ENCODE results near the gene STRIP1.
A peak's percentile ranks its signal among the peaks of the same experiment; 100 is the strongest.

Gene STRIP1

DNA sequence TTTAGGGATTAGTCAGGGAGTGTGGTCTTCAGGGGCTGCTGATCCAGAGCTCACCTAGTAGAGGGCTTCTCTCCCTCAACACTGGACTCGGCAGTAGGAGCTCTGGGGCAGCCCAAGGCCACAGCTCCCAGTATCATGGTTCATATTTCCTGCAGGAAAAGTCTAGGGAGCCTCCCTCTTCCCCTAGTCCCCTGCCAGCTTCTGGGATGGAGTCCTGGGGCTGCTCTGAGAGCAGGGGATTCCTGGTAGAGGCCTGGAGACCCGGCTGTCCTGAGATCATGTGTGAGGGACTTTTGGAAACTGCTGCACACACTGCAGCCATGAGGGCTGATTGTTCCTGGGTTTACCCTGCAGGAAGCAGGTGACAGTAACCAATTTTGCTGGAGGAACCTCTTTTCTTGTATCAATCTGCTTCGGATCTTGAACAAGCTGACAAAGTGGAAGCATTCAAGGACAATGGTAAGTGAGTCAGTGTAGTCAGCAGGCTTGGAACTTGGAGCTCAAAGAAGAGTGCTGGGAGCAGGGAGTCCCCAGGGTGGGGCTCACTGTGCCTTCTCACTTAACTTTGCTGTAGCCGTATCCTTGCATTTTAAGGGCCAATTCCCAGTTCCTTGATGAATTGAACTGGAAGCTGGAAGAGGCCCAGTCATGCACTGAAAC lies 16.3 kb downstream of the STRIP1 start:
- TF ChIP-seq, protein P1, sequence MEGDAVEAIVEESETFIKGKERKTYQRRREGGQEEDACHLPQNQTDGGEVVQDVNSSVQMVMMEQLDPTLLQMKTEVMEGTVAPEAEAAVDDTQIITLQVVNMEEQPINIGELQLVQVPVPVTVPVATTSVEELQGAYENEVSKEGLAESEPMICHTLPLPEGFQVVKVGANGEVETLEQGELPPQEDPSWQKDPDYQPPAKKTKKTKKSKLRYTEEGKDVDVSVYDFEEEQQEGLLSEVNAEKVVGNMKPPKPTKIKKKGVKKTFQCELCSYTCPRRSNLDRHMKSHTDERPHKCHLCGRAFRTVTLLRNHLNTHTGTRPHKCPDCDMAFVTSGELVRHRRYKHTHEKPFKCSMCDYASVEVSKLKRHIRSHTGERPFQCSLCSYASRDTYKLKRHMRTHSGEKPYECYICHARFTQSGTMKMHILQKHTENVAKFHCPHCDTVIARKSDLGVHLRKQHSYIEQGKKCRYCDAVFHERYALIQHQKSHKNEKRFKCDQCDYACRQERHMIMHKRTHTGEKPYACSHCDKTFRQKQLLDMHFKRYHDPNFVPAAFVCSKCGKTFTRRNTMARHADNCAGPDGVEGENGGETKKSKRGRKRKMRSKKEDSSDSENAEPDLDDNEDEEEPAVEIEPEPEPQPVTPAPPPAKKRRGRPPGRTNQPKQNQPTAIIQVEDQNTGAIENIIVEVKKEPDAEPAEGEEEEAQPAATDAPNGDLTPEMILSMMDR (conservative IDR thresholded peaks at IDR 0.05; ENCODE audit: low read length) = no peak
- H3K4me3 ChIP-seq (ENCODE audit: low read length) = no peak overlapping the region
- DNase-seq (ENCODE audit: low read depth) = peak; percentile 46

DNA sequence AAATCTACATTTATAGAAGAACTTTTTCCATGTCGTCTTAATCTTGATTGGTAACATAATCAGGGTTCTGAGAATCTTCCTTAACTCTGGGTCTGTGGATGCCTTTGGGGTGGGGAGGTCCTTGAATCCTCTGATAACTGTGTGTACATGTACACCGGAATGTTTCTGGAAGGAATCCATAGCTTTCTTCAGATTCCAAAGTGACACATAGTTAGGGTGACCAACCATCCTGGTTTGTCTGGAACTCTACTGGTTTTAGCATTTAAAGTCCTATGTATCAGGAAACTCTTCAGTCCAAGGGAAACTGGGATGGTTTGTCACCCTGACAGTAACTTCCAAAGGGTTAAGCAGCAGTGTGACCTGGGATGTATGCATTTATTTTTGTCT lies 16.8 kb downstream of the STRIP1 start:
- DNase-seq (ENCODE audit: low read depth) = peak; percentile 61
- TF ChIP-seq, protein P1 (conservative IDR thresholded peaks at IDR 0.05; ENCODE audit: low read length) = no peak
- no peak overlapping the region for H3K4me3 ChIP-seq (ENCODE audit: low read length)

GRCh38 chr1:110053552-110054428 lies 19.4 kb downstream of the STRIP1 start:
- no peak overlapping the region for H3K4me3 ChIP-seq (ENCODE audit: low read length)
- DNase-seq (ENCODE audit: low read depth) = peak; percentile 38
- TF ChIP-seq, protein P1 (conservative IDR thresholded peaks at IDR 0.05; ENCODE audit: low read length) = peak; percentile 96

DNA sequence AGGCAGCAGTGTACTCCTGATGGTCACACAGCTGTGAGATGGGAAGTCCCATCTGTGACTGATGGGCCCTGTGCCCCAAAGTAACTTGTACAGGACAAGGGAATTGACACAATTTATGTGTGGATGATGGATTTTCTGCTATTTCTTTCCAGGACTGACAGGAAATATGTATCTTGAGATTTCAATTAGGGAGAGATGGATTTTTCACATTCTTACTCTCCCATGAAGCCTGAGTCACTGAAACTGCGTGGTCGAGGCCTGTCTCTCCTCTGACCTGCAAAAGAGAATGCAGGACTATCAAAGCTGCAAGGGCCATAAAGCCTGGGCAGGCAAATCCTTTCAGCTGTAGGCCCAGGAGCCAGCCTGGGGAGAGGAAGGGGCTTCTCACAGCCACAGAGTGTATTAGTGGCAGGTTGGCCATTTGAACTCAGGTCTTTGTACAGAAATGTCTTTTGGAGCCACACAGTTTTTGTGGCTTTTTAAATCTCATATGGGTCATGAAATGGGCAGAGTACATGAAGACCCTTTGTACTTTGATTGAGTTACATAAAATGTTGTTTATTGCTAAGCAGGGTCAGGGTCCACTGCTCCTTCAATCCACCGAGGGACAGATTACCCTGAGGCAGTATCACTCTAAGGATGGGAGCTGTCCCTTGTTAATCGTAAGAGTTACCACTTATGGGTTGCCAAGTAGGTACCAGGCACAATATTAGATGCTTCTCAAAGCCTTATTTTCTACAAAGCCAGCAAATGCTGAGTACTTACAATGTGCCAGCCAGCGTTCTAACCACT lies 21.3 kb downstream of the STRIP1 start:
- H3K4me3 ChIP-seq (ENCODE audit: low read length) = no peak overlapping the region
- peak; percentile 59 for DNase-seq (ENCODE audit: low read depth)
- TF ChIP-seq, protein P1 (conservative IDR thresholded peaks at IDR 0.05; ENCODE audit: low read length) = no peak

- peak; percentile 44 for DNase-seq (ENCODE audit: low read depth)
- TF ChIP-seq, protein P1 (conservative IDR thresholded peaks at IDR 0.05; ENCODE audit: low read length) = no peak
- H3K4me3 ChIP-seq (ENCODE audit: low read length) = no peak overlapping the region
These were observed 21.9 kb downstream of the STRIP1 start for GRCh38 chr1:110056285-110056683.

DNA sequence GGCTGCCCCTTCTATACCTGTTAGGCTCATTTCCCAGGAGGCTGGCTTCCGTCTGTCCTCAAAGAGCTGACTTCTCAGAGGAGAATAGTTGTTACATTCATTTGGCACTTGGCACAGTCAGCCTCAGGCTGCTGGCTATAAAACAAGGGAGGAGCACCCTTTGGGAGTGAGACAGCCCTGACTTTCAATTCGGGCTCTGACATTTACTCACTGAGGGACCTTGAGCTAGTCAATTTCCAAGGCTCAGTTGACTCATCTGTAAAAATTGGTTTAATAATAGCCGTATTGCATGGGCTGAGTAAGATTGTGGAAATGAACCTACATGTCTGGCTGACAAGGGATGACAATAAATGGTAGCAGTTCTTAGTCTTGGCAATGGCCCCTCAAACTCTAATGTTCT lies 22.4 kb downstream of the STRIP1 start:
- peak; percentile 85 for DNase-seq (ENCODE audit: low read depth)

More for the DNA sequence above, 22.4 kb downstream of the STRIP1 start:
- no peak overlapping the region for H3K4me3 ChIP-seq (ENCODE audit: low read length)
- TF ChIP-seq, protein P1 (conservative IDR thresholded peaks at IDR 0.05; ENCODE audit: low read length) = no peak
